HepG2 (cell line): Measurements from ENCODE around the gene ANKRD6. TPM values are rescaled to one million over a fixed set of nuclear protein-coding genes. Genes with fewer than 3 reads are reported as not detected.

ENCODE experiments used
- ELF4 ChIP-seq: sonication (generic); formaldehyde crosslinking; IDR thresholded peaks from 2 replicates; pipeline ENCODE4 v1.5.0; 2020; ENCODE audit warnings: missing genetic modification reagents, mild to moderate bottlenecking, moderate library complexity, borderline replicate concordance
- HNF4G ChIP-seq, 2 experiments: sonication (generic) in 1 of 2; formaldehyde crosslinking in 1 of 2; IDR thresholded peaks; 2 replicates each; pipeline versions ENCODE4 v1.4.0 to v1.6.1; 2011 to 2020; ENCODE audit warnings: borderline replicate concordance in 2 of 2, low read depth in 2 of 2, mild to moderate bottlenecking in 2 of 2, low read length in 1 of 2, missing genetic modification reagents in 1 of 2, moderate library complexity in 1 of 2
- NFIB ChIP-seq: sonication (generic); formaldehyde crosslinking; IDR thresholded peaks from 2 replicates; pipeline ENCODE4 v1.9.0; 2021; ENCODE audit warnings: missing genetic modification reagents, mild to moderate bottlenecking, borderline replicate concordance
- NFKBIZ ChIP-seq: IDR thresholded peaks from 2 replicates; pipeline ENCODE4 v1.6.1; 2018; ENCODE audit warnings: missing genetic modification reagents, missing compliant biosample characterization
- PCBP1 ChIP-seq: fragments of 200-400 bp; formaldehyde crosslinking; IDR thresholded peaks from 2 replicates; pipeline ENCODE4 v1.6.1; 2017; ENCODE audit warnings: mild to moderate bottlenecking, low read depth, low read length, borderline replicate concordance
- PITX1 ChIP-seq: sonication (generic); formaldehyde crosslinking; IDR thresholded peaks from 2 replicates; pipeline ENCODE4 v1.5.1; 2020; ENCODE audit warnings: mild to moderate bottlenecking, missing genetic modification reagents
- RFX3 ChIP-seq: IDR thresholded peaks from 2 replicates; pipeline ENCODE4 v1.6.1; 2016; ENCODE audit warnings: missing biosample characterization, missing genetic modification reagents
- SMARCE1 ChIP-seq: fragments of 450-650 bp; IDR thresholded peaks from 2 replicates; pipeline ENCODE4 v1.6.1; 2017; ENCODE audit warnings: borderline replicate concordance
- SNRNP70 ChIP-seq: fragments of 200-400 bp; formaldehyde crosslinking; IDR thresholded peaks from 2 replicates; pipeline ENCODE4 v1.6.1; 2017; ENCODE audit warnings: mild to moderate bottlenecking, low read depth, low read length, moderate library complexity
- ZNF225 ChIP-seq: sonication (generic); formaldehyde crosslinking; IDR thresholded peaks from 2 replicates; pipeline ENCODE4 v1.4.0; 2020; ENCODE audit warnings: mild to moderate bottlenecking, missing genetic modification reagents
- ZNF430 ChIP-seq: sonication (generic); formaldehyde crosslinking; IDR thresholded peaks from 2 replicates; pipeline ENCODE4 v1.9.0; 2021; ENCODE audit warnings: mild to moderate bottlenecking, missing genetic modification reagents
- ZNF451 ChIP-seq: sonication (generic); formaldehyde crosslinking; IDR thresholded peaks from 2 replicates; pipeline ENCODE4 v1.5.0; 2020; ENCODE audit warnings: mild to moderate bottlenecking, missing genetic modification reagents
- ZNF709 ChIP-seq: sonication (generic); formaldehyde crosslinking; IDR thresholded peaks from 2 replicates; pipeline ENCODE4 v1.5.0; 2020; ENCODE audit warnings: mild to moderate bottlenecking, missing genetic modification reagents
- polyA plus RNA-seq, 8 experiments: library from polyadenylated mRNA; depleted of rRNA in 3 of 8; stranded (reverse) in 7 of 8; unstranded in 1 of 8; fragments of >200 nt; fragmentation: Illumina TruSeq in 4 of 8; extraction: Trizol in 4 of 8; gene quantifications; 2 replicates each; pipeline versions ENCODE4 v1.2.1 to v1.2.3, GENCODE V29; 2011 to 2016; ENCODE audit warnings: low read depth in 4 of 8, missing spikeins in 1 of 8, mixed read lengths in 1 of 8; ENCODE audit not compliant: insufficient read depth in 1 of 8
- total RNA-seq, 5 experiments: library from RNA; depleted of rRNA; stranded (reverse); fragments of >200 nt; fragmentation: Illumina TruSeq; extraction: Trizol; gene quantifications; 2 replicates each; pipeline ENCODE4 v1.2.3, GENCODE V29; 2016; ENCODE audit warnings: low read depth in 1 of 5
- TF ChIP-seq, protein P1 (sequence below): sonication (generic); formaldehyde crosslinking; IDR thresholded peaks from 2 replicates; pipeline ENCODE4 v1.5.0; 2020; ENCODE audit warnings: mild to moderate bottlenecking, missing genetic modification reagents, moderate library complexity
- TF ChIP-seq, protein P2 (sequence below): IDR thresholded peaks from 2 replicates; pipeline ENCODE4 v1.6.1; 2016; ENCODE audit warnings: missing compliant biosample characterization, missing genetic modification reagents, borderline replicate concordance
- TF ChIP-seq, protein P3 (sequence below): sonication (generic); formaldehyde crosslinking; IDR thresholded peaks from 2 replicates; pipeline ENCODE4 v1.5.1; 2020; ENCODE audit warnings: missing genetic modification reagents, mild to moderate bottlenecking, borderline replicate concordance
- TF ChIP-seq, protein P4 (sequence below): sonication (generic); formaldehyde crosslinking; IDR thresholded peaks from 2 replicates; pipeline ENCODE4 v1.4.0; 2020; ENCODE audit warnings: mild to moderate bottlenecking, missing genetic modification reagents
- TF ChIP-seq, protein P5 (sequence below): sonication (generic); formaldehyde crosslinking; IDR thresholded peaks from 2 replicates; pipeline ENCODE4 v1.5.0; 2020; ENCODE audit warnings: mild to moderate bottlenecking, missing genetic modification reagents

ANKRD6 gene
- total and polyA plus RNA-seq, 2 of the 13 experiments (the other 11 are each of a cell fraction or from before 2014, with no cell fraction given) = 0.18 to 0.36 TPM

DNA sequence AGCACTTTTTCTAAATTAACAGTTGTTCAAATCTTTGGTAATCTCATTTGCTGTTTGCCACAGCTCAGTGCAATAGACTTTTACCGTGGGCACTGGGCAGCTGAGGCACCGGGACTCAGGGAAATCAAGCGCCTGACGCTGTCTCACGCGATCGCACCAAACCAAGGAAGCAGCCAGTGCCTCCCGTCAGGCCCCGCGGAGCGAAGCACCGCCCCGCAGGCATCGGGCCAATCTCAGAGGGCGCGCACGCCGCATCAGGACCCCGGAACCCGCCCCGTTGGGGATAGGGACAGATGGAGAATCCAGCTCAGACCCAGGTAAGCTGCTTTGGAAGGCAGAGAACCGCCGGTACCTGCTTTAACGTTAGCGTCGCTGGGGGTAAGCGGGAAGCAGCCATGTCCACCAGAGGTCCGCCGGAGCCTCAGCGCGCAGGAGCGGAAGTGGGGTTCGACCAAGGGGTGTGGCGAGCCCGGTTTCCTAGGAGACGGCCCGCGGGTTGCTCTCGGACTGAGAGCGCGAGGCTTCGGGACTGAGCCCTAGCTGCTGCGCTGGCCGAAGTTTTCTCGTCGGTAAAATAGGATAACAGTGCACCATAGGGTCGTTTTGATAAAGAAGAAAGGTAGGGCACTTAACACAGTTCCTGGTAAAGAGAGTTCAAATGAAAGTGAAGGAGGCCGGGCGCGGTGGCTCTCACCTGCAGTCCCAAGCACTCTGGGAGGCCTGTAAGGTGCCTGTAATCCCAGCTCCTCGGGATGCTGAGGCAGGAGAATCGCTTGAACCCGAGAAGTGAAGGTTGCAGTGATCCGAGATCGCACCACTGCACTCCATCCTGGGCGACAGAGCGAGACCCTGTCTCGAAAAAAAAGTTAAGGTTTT is 205.6 kb downstream of the ANKRD6 start, which contains the start of gene LYRM2 (continued):
- TF ChIP-seq, protein P1, sequence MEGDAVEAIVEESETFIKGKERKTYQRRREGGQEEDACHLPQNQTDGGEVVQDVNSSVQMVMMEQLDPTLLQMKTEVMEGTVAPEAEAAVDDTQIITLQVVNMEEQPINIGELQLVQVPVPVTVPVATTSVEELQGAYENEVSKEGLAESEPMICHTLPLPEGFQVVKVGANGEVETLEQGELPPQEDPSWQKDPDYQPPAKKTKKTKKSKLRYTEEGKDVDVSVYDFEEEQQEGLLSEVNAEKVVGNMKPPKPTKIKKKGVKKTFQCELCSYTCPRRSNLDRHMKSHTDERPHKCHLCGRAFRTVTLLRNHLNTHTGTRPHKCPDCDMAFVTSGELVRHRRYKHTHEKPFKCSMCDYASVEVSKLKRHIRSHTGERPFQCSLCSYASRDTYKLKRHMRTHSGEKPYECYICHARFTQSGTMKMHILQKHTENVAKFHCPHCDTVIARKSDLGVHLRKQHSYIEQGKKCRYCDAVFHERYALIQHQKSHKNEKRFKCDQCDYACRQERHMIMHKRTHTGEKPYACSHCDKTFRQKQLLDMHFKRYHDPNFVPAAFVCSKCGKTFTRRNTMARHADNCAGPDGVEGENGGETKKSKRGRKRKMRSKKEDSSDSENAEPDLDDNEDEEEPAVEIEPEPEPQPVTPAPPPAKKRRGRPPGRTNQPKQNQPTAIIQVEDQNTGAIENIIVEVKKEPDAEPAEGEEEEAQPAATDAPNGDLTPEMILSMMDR (CRISPR knock-in tag) = peak; percentile 24; the same call in 1 of the 2 replicates
- TF ChIP-seq RFX3 (CRISPR knock-in tag) (peak; percentile 78), ZNF451 (0 out of 2 replicates have a peak, but pooled peaks have one; percentile 26), NFIB (CRISPR knock-in tag) (no peak), PITX1 (CRISPR knock-in tag) (no peak), ELF4 (CRISPR knock-in tag) (peak; percentile 77; the same call in 1 of the 2 replicates), ZNF430 (CRISPR knock-in tag) (peak; percentile 84), ZNF225 (CRISPR knock-in tag) (peak; percentile 86), SNRNP70 (no peak), ZNF709 (peak; percentile 76; the same call in 1 of the 2 replicates), SMARCE1 (no peak), NFKBIZ (CRISPR knock-in tag) (no peak), HNF4G (IDR thresholded peaks at IDR 0.05; ENCODE audit: borderline replicate concordance, low read depth, low read length) (peak; percentile 10; the same call in 1 of the 2 replicates), HNF4G (CRISPR knock-in tag; IDR thresholded peaks at IDR 0.05; ENCODE audit: borderline replicate concordance, low read depth) (no peak), PCBP1 (no peak)
- TF ChIP-seq, protein P2, sequence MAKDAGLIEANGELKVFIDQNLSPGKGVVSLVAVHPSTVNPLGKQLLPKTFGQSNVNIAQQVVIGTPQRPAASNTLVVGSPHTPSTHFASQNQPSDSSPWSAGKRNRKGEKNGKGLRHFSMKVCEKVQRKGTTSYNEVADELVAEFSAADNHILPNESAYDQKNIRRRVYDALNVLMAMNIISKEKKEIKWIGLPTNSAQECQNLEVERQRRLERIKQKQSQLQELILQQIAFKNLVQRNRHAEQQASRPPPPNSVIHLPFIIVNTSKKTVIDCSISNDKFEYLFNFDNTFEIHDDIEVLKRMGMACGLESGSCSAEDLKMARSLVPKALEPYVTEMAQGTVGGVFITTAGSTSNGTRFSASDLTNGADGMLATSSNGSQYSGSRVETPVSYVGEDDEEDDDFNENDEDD = peak; percentile 28; the same call in 1 of the 2 replicates
- TF ChIP-seq, protein P3, sequence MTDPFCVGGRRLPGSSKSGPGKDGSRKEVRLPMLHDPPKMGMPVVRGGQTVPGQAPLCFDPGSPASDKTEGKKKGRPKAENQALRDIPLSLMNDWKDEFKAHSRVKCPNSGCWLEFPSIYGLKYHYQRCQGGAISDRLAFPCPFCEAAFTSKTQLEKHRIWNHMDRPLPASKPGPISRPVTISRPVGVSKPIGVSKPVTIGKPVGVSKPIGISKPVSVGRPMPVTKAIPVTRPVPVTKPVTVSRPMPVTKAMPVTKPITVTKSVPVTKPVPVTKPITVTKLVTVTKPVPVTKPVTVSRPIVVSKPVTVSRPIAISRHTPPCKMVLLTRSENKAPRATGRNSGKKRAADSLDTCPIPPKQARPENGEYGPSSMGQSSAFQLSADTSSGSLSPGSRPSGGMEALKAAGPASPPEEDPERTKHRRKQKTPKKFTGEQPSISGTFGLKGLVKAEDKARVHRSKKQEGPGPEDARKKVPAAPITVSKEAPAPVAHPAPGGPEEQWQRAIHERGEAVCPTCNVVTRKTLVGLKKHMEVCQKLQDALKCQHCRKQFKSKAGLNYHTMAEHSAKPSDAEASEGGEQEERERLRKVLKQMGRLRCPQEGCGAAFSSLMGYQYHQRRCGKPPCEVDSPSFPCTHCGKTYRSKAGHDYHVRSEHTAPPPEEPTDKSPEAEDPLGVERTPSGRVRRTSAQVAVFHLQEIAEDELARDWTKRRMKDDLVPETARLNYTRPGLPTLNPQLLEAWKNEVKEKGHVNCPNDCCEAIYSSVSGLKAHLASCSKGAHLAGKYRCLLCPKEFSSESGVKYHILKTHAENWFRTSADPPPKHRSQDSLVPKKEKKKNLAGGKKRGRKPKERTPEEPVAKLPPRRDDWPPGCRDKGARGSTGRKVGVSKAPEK (CRISPR knock-in tag) = no peak
- TF ChIP-seq, protein P4, sequence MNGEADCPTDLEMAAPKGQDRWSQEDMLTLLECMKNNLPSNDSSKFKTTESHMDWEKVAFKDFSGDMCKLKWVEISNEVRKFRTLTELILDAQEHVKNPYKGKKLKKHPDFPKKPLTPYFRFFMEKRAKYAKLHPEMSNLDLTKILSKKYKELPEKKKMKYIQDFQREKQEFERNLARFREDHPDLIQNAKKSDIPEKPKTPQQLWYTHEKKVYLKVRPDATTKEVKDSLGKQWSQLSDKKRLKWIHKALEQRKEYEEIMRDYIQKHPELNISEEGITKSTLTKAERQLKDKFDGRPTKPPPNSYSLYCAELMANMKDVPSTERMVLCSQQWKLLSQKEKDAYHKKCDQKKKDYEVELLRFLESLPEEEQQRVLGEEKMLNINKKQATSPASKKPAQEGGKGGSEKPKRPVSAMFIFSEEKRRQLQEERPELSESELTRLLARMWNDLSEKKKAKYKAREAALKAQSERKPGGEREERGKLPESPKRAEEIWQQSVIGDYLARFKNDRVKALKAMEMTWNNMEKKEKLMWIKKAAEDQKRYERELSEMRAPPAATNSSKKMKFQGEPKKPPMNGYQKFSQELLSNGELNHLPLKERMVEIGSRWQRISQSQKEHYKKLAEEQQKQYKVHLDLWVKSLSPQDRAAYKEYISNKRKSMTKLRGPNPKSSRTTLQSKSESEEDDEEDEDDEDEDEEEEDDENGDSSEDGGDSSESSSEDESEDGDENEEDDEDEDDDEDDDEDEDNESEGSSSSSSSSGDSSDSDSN = peak; percentile 71
- TF ChIP-seq, protein P5, sequence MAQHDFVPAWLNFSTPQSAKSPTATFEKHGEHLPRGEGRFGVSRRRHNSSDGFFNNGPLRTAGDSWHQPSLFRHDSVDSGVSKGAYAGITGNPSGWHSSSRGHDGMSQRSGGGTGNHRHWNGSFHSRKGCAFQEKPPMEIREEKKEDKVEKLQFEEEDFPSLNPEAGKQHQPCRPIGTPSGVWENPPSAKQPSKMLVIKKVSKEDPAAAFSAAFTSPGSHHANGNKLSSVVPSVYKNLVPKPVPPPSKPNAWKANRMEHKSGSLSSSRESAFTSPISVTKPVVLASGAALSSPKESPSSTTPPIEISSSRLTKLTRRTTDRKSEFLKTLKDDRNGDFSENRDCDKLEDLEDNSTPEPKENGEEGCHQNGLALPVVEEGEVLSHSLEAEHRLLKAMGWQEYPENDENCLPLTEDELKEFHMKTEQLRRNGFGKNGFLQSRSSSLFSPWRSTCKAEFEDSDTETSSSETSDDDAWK (CRISPR knock-in tag) = no peak
